T-helper 2 cell (primary cell): ENCODE results near the gene C9orf50.
"Not testable (repeated sequence)": the region's sequence is repeated elsewhere in the genome, so short reads cannot be mapped to it uniquely, and the experiment has no call there.

ENCODE experiments used
- DNase-seq, 5 experiments: peaks; one replicate each; pipeline versions ENCODE4 v3.0.0 to v3.0.0-alpha.2; 2012 to 2022
- total RNA-seq, 2 donors: gene quantifications; one replicate each; lab custom pipeline; 2026; lab: John Stamatoyannopoulos, UW

C9orf50 gene, protein sequence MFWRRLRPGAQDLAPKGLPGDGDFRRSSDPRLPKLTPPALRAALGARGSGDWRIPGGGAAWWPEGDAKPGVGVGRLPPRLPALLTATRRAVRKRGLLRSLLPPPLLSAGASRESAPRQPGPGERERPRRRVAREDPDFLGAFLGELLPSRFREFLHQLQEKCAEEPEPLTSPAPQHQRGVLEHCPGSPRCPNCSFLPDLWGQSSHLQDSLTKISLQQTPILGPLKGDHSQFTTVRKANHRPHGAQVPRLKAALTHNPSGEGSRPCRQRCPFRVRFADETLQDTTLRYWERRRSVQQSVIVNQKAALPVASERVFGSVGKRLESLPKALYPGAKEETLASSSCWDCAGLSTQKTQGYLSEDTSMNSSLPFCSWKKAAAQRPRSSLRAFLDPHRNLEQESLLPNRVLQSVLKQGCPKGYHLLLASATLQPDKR
- 0 reads per million in 2 donors for total RNA-seq

- no peak for DNase-seq
Observed at GRCh38 chr9:129620669-129621295, at the start of gene C9orf50. Gene C9orf50 (minus strand): TSS chr9:129621101. CDS start chr9:129620574, 527 bp downstream.

DNA sequence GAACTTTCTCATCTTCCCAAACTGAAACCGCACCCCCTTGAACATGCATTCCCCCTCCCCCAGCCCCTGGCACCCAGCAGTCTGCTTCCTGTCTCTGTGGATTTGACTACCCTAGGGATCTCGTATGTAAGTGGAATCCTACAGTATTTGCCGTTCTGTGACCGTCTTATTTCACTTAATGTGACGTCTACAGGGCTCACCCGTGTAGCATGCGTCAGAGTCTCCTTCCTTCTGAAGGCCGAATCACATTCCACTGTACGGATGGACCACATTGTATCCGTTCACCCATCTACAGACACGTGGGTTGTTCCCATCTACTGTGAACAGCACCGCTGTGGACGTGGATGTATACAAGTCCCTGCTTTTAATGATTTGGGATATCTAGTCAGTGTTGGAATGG lies 49.0 kb upstream of the C9orf50 start:
- DNase-seq, result no peak

DNA sequence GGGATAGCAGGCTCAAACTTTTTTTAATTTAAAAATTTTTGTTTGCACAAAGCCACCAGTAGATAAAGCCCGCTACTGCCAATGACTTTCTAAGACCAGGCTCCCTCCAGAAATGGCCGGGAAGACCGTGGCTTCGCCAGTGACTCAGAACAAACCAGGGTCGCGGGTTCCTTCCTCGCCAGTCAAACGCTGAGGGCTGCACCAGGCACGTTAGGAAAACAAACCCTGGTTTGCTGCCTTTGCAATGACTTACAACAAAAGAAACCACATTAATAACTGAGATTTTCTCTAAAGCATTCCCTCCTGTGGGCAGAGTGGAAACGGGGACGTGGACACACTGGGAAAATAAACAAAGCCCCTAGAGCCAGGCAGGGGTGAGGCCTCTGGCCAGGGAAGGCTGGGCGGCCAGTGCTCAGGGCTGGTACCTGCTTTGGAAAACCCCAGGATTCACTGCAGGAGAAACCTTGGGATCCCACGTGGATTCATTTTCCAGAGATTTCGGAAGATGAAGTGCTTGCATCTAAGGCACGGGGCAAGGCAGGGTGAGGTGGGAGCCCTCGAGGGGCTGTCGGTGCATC lies 48.3 kb upstream of the C9orf50 start:
- no peak for DNase-seq

DNA sequence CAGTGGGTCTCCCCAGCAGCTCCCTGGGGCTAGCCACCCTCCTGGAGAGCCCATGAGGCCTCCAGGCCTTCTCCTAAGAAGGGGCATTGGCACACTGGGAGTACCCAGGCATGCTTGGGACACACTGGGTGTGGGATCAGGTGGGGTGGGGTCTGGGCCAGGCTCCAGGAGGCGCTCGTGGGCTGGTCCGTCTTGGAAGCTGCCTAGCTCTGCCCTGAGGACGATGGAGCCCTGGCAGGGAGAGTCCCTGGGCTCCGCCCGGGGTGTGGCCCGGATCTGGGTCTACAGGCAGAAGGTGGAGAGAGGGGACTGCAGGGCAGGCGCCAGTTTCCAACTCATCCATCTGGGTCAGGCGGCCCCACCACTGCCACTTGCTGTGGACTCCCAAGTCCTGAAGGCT lies 46.9 kb upstream of the C9orf50 start:
- no peak for DNase-seq

- DNase-seq, result no peak
Observed at GRCh38 chr9:129667378-129667777, 46.5 kb upstream of the C9orf50 start.

GRCh38 chr9:129666575-129666974 lies 45.7 kb upstream of the C9orf50 start:
- no peak for DNase-seq

GRCh38 chr9:129665814-129666520 lies 45.1 kb upstream of the C9orf50 start:
- DNase-seq, result no peak

DNA sequence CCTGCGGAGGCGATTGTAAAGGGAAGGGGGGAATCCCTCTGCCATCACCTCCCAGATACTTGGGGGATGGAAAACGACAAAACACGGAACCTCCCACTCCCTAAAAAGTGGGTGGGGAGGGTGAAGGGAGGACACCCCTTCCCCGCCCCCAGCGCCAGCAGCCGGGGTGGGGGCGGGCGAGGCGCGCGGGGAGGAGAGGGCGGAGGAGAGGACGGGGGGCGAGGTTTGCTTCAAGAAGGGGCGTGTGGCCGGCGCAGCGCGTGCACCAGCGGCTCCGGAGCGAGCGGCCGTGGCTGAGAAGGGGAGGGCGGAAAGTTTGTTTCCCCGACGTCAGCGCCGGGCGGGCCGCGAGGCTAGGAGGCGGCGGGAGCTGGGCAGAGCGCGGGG lies 44.5 kb upstream of the C9orf50 start, which contains the start of gene PRRX2:
Gene PRRX2 (plus strand): TSS at position 259 of the 387 bp plus-strand sequence. CDS start 221 bp downstream, outside the sequence.
- peak in 1 of 5 experiments; percentile 33 for DNase-seq

DNA sequence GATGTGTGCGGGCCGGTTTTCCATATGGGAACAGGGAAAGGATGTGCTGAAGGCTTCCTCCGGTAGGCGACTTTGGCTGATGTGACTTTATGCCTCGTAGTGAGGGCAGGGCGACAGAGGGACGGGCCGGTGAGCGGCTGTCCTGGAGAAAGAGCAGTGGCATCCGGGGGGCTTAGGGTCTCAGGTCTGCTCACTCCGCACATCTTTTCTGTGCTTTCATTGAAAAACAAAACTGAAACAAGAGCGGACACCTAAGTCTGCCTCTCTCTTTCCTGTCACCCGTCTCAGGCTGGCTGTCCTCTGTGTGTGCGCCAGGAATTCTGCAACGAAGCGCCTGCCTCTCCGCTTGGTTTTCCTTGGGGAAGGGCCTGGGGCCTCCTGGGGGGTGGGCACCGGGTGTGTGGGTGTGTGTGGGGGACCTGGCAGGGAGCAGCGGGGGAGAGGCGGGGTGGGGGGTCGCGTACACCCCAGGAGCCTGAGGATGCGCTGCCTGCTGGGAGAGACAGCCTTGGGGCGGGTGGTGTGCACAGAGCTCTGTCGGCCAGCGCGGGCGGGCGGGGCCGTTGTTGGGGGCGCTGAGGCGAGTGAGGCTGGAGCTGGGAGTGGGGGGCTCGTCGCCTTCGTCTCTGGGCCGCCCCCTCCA lies 44.0 kb upstream of the C9orf50 start:
- no peak for DNase-seq

DNA sequence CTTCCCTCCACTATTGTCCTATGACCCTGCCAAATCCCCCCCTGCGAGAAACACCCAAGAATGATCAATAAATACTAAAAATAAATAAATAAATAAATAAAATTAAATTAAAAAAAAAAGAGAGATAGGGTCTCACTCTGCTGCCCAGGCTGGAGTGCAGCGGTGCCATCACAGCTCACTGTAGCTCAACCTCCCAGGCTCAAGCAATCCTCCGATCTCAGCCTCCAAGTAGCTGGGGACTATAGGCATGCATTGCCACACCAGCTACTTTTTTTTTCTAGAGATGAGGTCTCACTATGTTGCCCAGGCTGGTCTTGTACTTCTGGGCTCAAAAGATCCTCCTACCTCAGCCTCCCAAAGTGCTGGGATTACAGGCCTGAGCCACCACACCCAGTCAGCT lies 41.3 kb upstream of the C9orf50 start:
- DNase-seq, result not testable (repeated sequence)

DNA sequence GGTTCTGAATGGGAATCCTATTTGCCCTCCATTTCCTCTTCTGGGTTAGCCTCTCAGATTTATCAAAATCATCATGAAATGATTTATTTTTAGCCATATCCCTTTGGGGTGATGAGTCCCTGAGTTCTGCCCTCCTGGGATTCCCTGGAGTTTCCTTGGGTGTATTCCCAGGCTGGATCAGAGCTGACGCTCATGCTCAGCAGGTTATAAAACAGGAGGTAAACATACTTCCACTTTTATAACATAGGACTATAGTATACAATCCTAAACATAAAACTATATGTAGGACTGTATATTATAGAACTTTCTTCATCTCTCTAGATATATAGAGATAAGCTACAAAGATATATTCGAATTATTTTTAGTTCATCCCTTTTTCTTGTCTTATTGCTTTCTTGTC lies 40.1 kb upstream of the C9orf50 start:
- no peak for DNase-seq

- no peak for DNase-seq
Observed at GRCh38 chr9:129656795-129657390, 36.0 kb upstream of the C9orf50 start.

DNA sequence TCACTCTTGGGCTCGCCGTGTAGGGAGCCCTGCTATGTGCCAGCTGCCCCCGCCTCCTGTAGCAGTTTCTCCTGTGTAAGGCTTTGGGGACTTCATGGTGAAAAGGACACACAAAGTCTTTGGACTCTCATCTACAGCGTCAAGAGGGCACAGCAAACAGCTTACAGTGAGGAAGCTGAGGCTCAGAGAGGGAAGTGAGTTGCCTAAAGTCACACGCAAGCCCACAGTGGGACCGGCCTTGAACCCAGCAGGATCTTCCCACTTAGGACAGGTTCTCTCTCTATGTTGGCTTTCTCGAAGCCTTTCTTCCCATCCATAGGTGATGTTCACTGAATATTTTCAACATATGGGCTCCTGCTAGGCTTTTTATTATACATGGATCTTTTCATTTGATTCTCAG lies 34.8 kb upstream of the C9orf50 start:
- no peak for DNase-seq

DNA sequence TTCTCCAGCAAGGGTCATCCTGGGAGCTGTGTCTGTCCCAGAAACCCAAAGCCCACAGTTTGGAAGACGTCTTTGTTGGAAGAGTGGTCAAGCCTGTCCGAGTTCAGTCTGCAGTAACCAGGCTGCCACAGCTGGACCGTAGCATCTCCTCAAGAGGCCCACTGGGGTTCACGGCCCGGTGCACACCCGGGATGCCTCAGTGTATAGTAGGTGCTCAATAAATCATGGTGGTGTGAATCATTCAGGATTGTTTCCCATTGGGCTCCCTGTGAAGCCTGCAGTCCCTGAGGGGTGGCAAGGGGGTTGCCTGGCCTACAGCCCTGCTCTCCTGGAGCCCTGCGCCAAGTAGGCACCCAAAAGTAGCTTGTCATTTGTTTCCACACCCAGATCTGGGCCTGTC lies 34.3 kb upstream of the C9orf50 start:
- no peak for DNase-seq

DNA sequence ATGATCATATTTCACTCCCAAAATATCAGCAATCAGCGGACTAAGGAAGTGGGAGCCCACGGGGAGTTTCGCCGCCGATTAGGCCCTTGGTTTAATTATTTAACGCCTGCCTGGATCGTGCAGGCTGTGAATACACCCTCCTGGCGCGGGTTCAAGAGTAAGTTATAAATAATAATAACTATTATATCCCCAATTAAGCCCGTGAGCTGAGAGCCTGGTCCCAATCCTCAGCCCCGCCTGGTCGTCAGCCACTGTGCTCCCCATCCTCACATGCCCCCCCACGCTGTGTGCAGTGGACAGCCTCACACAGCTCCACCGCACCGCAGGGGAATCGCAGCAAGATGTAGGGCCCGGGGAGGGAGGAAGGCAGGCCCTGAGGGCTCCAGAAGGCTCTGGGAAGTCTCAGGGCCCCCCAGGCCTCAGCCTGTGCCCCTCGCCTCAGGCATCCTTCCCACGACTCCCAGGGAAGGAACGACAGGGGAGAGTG lies 33.7 kb upstream of the C9orf50 start:
- no peak for DNase-seq

DNA sequence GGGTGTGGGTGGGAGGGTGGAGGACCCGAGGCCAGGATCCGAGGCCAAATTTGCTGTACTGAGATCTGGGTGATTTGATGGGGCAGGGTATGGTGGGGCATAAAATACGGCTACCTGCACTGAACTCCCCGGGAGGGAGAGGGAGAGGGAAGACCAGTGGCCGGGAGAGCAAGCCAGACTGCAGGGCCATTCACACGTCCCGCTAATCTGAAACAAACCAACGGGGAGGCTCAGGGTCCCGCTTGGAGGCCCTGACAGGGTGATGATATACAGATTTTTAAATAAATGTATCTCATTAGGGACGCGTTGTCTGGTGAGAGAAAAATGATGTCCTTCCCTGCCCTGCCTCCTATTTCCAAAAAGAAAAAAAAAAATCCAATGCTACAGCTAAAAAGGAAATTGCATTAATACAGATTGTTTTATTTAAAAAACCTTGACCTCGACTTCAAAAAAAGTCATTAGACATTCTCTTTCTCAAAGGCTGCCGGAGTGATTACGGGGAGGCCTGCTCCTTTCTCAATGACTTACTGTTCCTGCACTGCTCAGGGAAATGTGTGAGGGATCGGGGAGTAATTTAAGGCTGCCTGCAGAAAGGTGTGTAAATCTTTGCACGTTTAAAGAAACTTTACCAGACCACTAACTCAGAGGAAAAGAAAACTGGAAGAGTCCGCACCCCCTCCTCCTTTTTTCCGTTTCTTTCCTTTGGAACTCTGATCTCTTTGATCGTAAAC lies 33.1 kb upstream of the C9orf50 start:
- no peak for DNase-seq

DNA sequence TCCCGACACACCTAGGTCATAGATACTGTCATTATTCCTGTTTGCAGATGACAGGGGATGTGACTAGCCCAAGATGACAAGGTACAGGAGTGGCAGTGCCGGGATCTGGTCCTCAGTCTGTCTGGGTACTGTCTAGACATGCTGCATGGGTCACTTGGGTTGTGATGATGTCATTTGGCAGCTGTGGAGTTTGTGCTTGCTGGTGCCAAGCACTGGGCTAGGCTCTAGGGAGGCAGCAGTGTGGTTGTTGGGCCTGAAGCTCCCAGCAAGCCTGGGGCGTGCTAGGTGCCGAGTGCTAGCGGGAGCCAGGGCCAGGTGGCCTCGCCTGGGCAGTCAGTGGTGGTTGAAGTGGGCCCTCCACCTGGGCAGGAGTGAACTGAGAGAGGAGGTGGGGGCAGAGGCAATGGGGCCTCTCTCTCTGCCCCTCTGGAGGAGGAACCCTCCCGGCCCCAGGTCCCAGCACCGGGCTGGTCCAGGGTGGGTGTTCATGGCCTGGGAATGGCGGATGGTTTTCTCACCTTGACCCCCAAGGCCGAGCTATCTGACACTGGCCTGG lies 29.9 kb upstream of the C9orf50 start:
- DNase-seq, result no peak

DNA sequence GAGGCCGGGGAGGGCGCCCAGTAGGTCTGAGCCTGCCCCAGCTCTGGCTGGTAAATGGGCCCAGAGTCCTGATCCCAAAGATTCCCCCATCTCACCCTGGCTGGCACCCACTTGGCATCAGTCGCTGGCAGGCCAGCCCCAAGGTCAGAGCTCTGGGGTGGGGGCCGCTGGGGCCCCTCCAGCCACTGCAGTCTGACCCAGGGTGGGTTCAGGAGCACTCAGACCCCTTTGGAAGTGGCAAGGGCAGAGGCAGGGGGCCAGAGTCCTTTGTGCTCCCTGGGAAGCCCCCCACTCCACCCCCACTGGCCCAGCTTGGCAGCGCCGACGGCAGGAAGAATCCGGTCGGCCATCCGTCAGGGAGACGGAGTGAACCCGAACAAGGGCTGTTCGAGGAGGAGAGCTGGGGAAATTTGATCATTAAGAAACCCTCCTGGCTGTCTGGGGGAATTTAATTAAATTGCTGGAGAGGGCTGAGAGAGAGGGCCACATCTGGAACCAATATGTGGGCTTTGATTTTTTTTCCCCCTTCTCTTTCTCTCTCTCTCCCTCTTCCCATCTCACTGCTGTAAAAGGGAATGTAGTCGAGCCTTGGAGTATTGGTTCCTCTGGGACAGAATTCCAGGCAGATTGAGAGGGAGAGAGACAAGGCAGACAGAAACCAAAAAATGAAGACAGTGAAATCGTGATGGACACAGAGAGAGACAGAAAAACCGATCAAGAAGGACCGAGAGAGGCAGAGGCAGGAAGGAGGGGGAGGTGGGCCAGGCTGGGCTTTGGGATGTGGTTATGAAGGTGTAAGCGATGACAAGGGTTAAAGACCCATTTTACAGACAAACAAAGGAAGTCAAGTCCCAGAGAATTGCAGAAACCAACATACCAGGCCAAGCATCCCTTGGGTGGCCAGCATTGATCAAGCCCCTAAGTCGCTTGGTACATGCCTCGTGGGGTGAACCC lies 29.1 kb upstream of the C9orf50 start:
- DNase-seq, result no peak

- no peak for DNase-seq
Observed at GRCh38 chr9:129648764-129649115, 27.8 kb upstream of the C9orf50 start.
